ENCODE results near the gene NSRP1. TPM values are rescaled to one million over a fixed set of nuclear protein-coding genes. Genes with fewer than 3 reads are reported as not detected.

Gene NSRP1
- total and polyA plus RNA-seq, 2 of the 8 experiments (the other 6 are each of a cell fraction or from before 2014, with no cell fraction given), result 6.1 to 22.4 TPM

DNA sequence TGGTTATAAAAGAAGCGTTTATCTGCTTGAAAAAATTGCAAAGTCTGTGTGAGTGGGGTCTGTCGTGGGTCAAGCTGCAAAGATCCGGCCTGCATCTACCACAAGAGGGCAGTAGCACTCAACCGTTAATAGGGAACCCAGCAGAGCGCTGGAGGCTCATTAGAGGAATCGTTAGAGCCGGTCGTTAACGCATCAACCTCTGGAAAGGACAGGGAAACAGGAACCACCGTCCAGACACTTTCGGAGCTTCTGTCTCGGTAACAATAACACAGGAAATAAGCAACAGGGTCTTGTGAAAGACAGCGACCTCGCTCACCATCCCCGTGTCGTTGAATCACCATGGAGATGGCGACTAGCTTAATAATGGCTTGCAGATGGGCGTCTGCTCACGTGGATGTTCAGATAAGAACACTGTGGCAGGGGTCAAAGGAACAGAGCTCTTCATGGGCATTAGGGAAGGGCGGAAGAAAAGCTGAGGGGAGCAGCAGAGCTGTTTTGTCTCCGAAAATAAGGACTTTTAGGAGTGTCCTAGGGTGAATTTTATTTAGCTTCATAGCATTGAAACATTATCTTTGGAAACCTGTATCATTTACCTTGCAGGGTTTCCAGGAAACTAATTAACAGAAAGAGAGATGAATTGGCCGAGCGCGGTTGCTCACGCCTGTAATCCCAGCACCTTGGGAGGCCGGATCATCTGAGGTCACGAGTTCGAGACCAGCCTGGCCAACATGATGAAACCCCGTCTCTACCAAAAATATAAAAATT is 11.9 kb upstream of the NSRP1 start (continued):
- TF ChIP-seq BACH1 (IDR thresholded peaks at IDR 0.05; ENCODE audit: low read length) (no peak), CBX5 (IDR thresholded peaks at IDR 0.05; ENCODE audit: low read depth, low read length) (no peak), CEBPB (IDR thresholded peaks at IDR 0.05; ENCODE audit: low read depth, low read length) (no peak), ASH2L (IDR thresholded peaks at IDR 0.05; ENCODE audit: low read length) (peak; percentile 40), TAF7 (optimal IDR thresholded peaks at IDR 0.05; ENCODE audit: borderline replicate concordance, low read depth, low read length) (no peak), JUN (IDR thresholded peaks at IDR 0.05; ENCODE audit: low read depth, low read length) (no peak), KDM5A (IDR thresholded peaks at IDR 0.05; ENCODE audit: low read length) (no peak), TBP (IDR thresholded peaks at IDR 0.05; ENCODE audit: low read depth, low read length) (peak; percentile 73; the same call in 1 of the 2 replicates), SP1 (IDR thresholded peaks at IDR 0.05; ENCODE audit: low read depth, low read length) (no peak)
- TF ChIP-seq, protein P1, sequence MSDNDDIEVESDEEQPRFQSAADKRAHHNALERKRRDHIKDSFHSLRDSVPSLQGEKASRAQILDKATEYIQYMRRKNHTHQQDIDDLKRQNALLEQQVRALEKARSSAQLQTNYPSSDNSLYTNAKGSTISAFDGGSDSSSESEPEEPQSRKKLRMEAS (IDR thresholded peaks at IDR 0.05), result peak; percentile 39; the same call in 1 of the 2 replicates
- TF ChIP-seq, protein P2, sequence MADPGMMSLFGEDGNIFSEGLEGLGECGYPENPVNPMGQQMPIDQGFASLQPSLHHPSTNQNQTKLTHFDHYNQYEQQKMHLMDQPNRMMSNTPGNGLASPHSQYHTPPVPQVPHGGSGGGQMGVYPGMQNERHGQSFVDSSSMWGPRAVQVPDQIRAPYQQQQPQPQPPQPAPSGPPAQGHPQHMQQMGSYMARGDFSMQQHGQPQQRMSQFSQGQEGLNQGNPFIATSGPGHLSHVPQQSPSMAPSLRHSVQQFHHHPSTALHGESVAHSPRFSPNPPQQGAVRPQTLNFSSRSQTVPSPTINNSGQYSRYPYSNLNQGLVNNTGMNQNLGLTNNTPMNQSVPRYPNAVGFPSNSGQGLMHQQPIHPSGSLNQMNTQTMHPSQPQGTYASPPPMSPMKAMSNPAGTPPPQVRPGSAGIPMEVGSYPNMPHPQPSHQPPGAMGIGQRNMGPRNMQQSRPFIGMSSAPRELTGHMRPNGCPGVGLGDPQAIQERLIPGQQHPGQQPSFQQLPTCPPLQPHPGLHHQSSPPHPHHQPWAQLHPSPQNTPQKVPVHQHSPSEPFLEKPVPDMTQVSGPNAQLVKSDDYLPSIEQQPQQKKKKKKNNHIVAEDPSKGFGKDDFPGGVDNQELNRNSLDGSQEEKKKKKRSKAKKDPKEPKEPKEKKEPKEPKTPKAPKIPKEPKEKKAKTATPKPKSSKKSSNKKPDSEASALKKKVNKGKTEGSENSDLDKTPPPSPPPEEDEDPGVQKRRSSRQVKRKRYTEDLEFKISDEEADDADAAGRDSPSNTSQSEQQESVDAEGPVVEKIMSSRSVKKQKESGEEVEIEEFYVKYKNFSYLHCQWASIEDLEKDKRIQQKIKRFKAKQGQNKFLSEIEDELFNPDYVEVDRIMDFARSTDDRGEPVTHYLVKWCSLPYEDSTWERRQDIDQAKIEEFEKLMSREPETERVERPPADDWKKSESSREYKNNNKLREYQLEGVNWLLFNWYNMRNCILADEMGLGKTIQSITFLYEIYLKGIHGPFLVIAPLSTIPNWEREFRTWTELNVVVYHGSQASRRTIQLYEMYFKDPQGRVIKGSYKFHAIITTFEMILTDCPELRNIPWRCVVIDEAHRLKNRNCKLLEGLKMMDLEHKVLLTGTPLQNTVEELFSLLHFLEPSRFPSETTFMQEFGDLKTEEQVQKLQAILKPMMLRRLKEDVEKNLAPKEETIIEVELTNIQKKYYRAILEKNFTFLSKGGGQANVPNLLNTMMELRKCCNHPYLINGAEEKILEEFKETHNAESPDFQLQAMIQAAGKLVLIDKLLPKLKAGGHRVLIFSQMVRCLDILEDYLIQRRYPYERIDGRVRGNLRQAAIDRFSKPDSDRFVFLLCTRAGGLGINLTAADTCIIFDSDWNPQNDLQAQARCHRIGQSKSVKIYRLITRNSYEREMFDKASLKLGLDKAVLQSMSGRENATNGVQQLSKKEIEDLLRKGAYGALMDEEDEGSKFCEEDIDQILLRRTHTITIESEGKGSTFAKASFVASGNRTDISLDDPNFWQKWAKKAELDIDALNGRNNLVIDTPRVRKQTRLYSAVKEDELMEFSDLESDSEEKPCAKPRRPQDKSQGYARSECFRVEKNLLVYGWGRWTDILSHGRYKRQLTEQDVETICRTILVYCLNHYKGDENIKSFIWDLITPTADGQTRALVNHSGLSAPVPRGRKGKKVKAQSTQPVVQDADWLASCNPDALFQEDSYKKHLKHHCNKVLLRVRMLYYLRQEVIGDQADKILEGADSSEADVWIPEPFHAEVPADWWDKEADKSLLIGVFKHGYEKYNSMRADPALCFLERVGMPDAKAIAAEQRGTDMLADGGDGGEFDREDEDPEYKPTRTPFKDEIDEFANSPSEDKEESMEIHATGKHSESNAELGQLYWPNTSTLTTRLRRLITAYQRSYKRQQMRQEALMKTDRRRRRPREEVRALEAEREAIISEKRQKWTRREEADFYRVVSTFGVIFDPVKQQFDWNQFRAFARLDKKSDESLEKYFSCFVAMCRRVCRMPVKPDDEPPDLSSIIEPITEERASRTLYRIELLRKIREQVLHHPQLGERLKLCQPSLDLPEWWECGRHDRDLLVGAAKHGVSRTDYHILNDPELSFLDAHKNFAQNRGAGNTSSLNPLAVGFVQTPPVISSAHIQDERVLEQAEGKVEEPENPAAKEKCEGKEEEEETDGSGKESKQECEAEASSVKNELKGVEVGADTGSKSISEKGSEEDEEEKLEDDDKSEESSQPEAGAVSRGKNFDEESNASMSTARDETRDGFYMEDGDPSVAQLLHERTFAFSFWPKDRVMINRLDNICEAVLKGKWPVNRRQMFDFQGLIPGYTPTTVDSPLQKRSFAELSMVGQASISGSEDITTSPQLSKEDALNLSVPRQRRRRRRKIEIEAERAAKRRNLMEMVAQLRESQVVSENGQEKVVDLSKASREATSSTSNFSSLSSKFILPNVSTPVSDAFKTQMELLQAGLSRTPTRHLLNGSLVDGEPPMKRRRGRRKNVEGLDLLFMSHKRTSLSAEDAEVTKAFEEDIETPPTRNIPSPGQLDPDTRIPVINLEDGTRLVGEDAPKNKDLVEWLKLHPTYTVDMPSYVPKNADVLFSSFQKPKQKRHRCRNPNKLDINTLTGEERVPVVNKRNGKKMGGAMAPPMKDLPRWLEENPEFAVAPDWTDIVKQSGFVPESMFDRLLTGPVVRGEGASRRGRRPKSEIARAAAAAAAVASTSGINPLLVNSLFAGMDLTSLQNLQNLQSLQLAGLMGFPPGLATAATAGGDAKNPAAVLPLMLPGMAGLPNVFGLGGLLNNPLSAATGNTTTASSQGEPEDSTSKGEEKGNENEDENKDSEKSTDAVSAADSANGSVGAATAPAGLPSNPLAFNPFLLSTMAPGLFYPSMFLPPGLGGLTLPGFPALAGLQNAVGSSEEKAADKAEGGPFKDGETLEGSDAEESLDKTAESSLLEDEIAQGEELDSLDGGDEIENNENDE (IDR thresholded peaks at IDR 0.05; ENCODE audit: insufficient replicate concordance, low read length), result no peak
